CD14-positive monocyte (primary cell): ENCODE data around the gene CHCHD6. TPM values are rescaled to one million over a fixed set of nuclear protein-coding genes. Genes with fewer than 3 reads are reported as not detected.

Source experiments
- DNase-seq, 3 donors: peaks; one replicate each; pipeline ENCODE4 v3.0.0-alpha.2; 2011 to 2022
- H2AFZ ChIP-seq: 2 replicates; pipeline ENCODE4 v1.6.0; 2012; ENCODE audit warnings: mild to moderate bottlenecking, low read depth, low read length, inconsistent platforms; ENCODE audit not compliant: insufficient read depth, poor library complexity, severe bottlenecking
- H3K27ac ChIP-seq, 2 donors: 1 replicate in 1 of 2; 2 replicates in 1 of 2; pipeline ENCODE4 v1.5.1; 2012 to 2013; ENCODE audit warnings: low read length in 2 of 2, control low read depth in 1 of 2, inconsistent platforms in 1 of 2, low read depth in 1 of 2, mild to moderate bottlenecking in 1 of 2
- H3K27me3 ChIP-seq, 2 donors: one replicate each; pipeline versions ENCODE4 v1.6.0 to v1.6.1; 2011 to 2013; ENCODE audit warnings: low read length in 2 of 2; ENCODE audit not compliant: control insufficient read depth in 2 of 2, insufficient read depth in 2 of 2
- H3K36me3 ChIP-seq, 2 donors: replicated peaks in 1 of 2; 1 replicate in 1 of 2; 2 replicates in 1 of 2; pipeline versions ENCODE4 v1.5.1 to v1.6.1; 2012 to 2013; ENCODE audit warnings: low read length in 2 of 2, control low read depth in 1 of 2, inconsistent platforms in 1 of 2, mild to moderate bottlenecking in 1 of 2; ENCODE audit not compliant: insufficient read depth in 2 of 2, control insufficient read depth in 1 of 2
- H3K4me1 ChIP-seq, 2 donors: 1 replicate in 1 of 2; 2 replicates in 1 of 2; pipeline versions ENCODE4 v1.5.1 to v1.6.1; 2012 to 2013; ENCODE audit warnings: low read length in 2 of 2, control low read depth in 1 of 2, inconsistent platforms in 1 of 2, mild to moderate bottlenecking in 1 of 2, moderate library complexity in 1 of 2; ENCODE audit not compliant: insufficient read depth in 2 of 2, control insufficient read depth in 1 of 2
- H3K4me2 ChIP-seq: replicated peaks from 2 replicates; pipeline ENCODE3; 2012; ENCODE audit warnings: low read length, moderate library complexity, mild to moderate bottlenecking; ENCODE audit not compliant: poor library complexity, severe bottlenecking; ENCODE audit errors: extremely low read depth
- H3K4me3 ChIP-seq, 3 experiments: fragments of 200-600 bp in 1 of 3; sonication (generic) in 1 of 3; replicated peaks in 1 of 3; 1 replicate in 2 of 3; 2 replicates in 1 of 3; pipeline ENCODE4 v1.5.1; 2011 to 2013; ENCODE audit warnings: low read length in 3 of 3, mild to moderate bottlenecking in 3 of 3, control low read depth in 2 of 3, low read depth in 2 of 3, inconsistent platforms in 1 of 3, moderate library complexity in 1 of 3
- H3K79me2 ChIP-seq: 2 replicates; pipeline ENCODE4 v1.6.0; 2012; ENCODE audit warnings: mild to moderate bottlenecking, control low read depth, inconsistent platforms, low read length, moderate library complexity; ENCODE audit not compliant: insufficient read depth
- H3K9ac ChIP-seq: 2 replicates; pipeline ENCODE4 v1.6.0; 2017; ENCODE audit warnings: low read length, mild to moderate bottlenecking; ENCODE audit not compliant: insufficient read depth, poor library complexity, severe bottlenecking
- H3K9me3 ChIP-seq, 2 donors: replicated peaks in 1 of 2; 1 replicate in 1 of 2; 2 replicates in 1 of 2; pipeline versions ENCODE4 v1.5.1 to v1.6.1; 2012 to 2013; ENCODE audit warnings: low read length in 2 of 2, control low read depth in 1 of 2; ENCODE audit not compliant: control insufficient read depth in 1 of 2, insufficient read depth in 1 of 2
- H4K20me1 ChIP-seq: 2 replicates; pipeline ENCODE4 v1.6.0; 2012; ENCODE audit warnings: mild to moderate bottlenecking, low read length, control low read depth, moderate library complexity; ENCODE audit not compliant: insufficient read depth
- H3K27ac Mint-ChIP-seq, 7 donors: one replicate each; pipeline ENCODE4 v1.8.0; 2020; ENCODE audit warnings: mild to moderate bottlenecking in 7 of 7, mixed read lengths in 7 of 7, moderate library complexity in 6 of 7, inconsistent platforms in 2 of 7
- H3K27me3 Mint-ChIP-seq, 3 donors: one replicate each; pipeline ENCODE4 v1.8.0; 2021 to 2022; ENCODE audit warnings: low read depth in 3 of 3, mild to moderate bottlenecking in 3 of 3, mixed read lengths in 3 of 3, moderate library complexity in 3 of 3, inconsistent platforms in 1 of 3
- H3K36me3 Mint-ChIP-seq, 2 donors: one replicate each; pipeline ENCODE4 v1.8.0; 2020; ENCODE audit warnings: mixed read lengths in 2 of 2, inconsistent platforms in 1 of 2, mild to moderate bottlenecking in 1 of 2
- H3K4me1 Mint-ChIP-seq: one replicate; pipeline ENCODE4 v1.8.0; 2020; ENCODE audit warnings: mild to moderate bottlenecking, mixed read lengths
- H3K4me3 Mint-ChIP-seq, 2 donors: one replicate each; pipeline ENCODE4 v1.8.0; 2020; ENCODE audit warnings: mild to moderate bottlenecking in 2 of 2, mixed read lengths in 2 of 2, moderate library complexity in 1 of 2
- H3K9me3 Mint-ChIP-seq, 7 donors: one replicate each; pipeline ENCODE4 v1.8.0; 2020 to 2022; ENCODE audit warnings: mixed read lengths in 7 of 7, mild to moderate bottlenecking in 6 of 7, moderate library complexity in 6 of 7, inconsistent platforms in 2 of 7
- CTCF ChIP-seq: fragments of 200-600 bp; IDR thresholded peaks from one replicate; pipeline ENCODE4 v1.8.0; 2022; ENCODE audit warnings: antibody characterized with exemption, mild to moderate bottlenecking
- WGBS: methylation state at CpG from one replicate; pipeline ENCODE4 v1.1.5; 2013; ENCODE audit warnings: missing lambda C conversion rate; ENCODE audit not compliant: insufficient coverage; 5-methylcytosine and 5-hydroxymethylcytosine counted together
- intact Hi-C, 2 donors: fragments of 100-400 bp; cut with micrococcal nuclease; formaldehyde crosslinking; loops; one replicate each; pipeline versions ENCODE4 v1.15.0 to v1.15.1; 2023
- polyA plus RNA-seq, 3 donors: library from polyadenylated mRNA; depleted of rRNA in 1 of 3; unstranded in 2 of 3; stranded (reverse) in 1 of 3; fragments of 300-500 nt in 2 of 3; fragments of >200 nt in 1 of 3; fragmentation: Illumina TruSeq in 2 of 3; gene quantifications; 1 replicate in 2 of 3; 2 replicates in 1 of 3; pipeline ENCODE4 v1.2.3, GENCODE V29; 2012 to 2021

The CHCHD6 gene
- polyA plus RNA-seq, 3 donors, result 1.1 to 1.8 (median 1.8) TPM

- no peak overlapping the region for H2AFZ ChIP-seq
Measured at GRCh38 chr3:127009531-127009930, 305.5 kb downstream of the CHCHD6 start.

More at GRCh38 chr3:127009531-127009930, 305.5 kb downstream of the CHCHD6 start:
- no peak overlapping the region for H3K4me2 ChIP-seq
- no peak overlapping the region for H3K9ac ChIP-seq
- no peaks in the 10 kb centered on the region for H3K36me3 ChIP-seq
- intact Hi-C loops, result no loop called here
- no peaks in the 10 kb centered on the region for H3K27me3 Mint-ChIP-seq
- H3K27ac Mint-ChIP-seq, result no peak overlapping the region
- no peak overlapping the region for H3K4me3 ChIP-seq
- H4K20me1 ChIP-seq, result no peaks in the 10 kb centered on the region
- H3K4me3 Mint-ChIP-seq, result no peak overlapping the region
- H3K9me3 ChIP-seq, result no peaks in the 10 kb centered on the region
- no peaks in the 10 kb centered on the region for H3K79me2 ChIP-seq
- WGBS, result 90% methylated on average over 6 of the region's 10 CpGs
- no peaks in the 10 kb centered on the region for H3K27me3 ChIP-seq
- no peak overlapping the region for H3K27ac ChIP-seq
- no peak for DNase-seq
- TF ChIP-seq CTCF, result no peak
- H3K36me3 Mint-ChIP-seq, result no peaks in the 10 kb centered on the region
- no peaks in the 10 kb centered on the region for H3K4me1 Mint-ChIP-seq
- no peaks in the 10 kb centered on the region for H3K9me3 Mint-ChIP-seq
- no peaks in the 10 kb centered on the region for H3K4me1 ChIP-seq

Other genes starting within 250 kb of the CHCHD6 start
- gene ZXDC, start 228.3 kb upstream of the CHCHD6 start, polyA plus RNA-seq, result 10 to 100 TPM in 1 of 3 donors, 1 to 10 TPM in 2; 6.3 to 44.8 (median 9.7) TPM
- not detected for gene UROC1, start 186.5 kb upstream of the CHCHD6 start, polyA plus RNA-seq
- 10 to 100 TPM; 16.6 to 41.8 (median 39.2) TPM for gene CHST13, start 180.1 kb upstream of the CHCHD6 start, polyA plus RNA-seq
- not detected for gene C3orf22, start 145.3 kb upstream of the CHCHD6 start, polyA plus RNA-seq
- gene TXNRD3, start 49.1 kb upstream of the CHCHD6 start, polyA plus RNA-seq, result 1 to 10 TPM in 1 of 3 donors, under 1 TPM in 2; 0.57 to 1.7 (median 0.90) TPM